GM18951 (cell line): Measurements from ENCODE around the gene C1QTNF8.
"Not testable (repeated sequence)": the region's sequence is repeated elsewhere in the genome, so short reads cannot be mapped to it uniquely, and the experiment has no call there.

Experiments
- POLR2A ChIP-seq: IDR thresholded peaks from 4 replicates; pipeline ENCODE4 v1.6.1; 2011; ENCODE audit warnings: mild to moderate bottlenecking; ENCODE audit not compliant: insufficient read length, insufficient read depth; ENCODE audit errors: extremely low read depth
- in situ Hi-C: fragments of 300-500 bp; cut with MboI; formaldehyde crosslinking; loops from one replicate; pipeline ENCODE4 v1.12.0; 2022; ENCODE audit warnings: low sequenced_read_pairs, mixed read lengths, inconsistent platforms; ENCODE audit not compliant: unreplicated experiment

The C1QTNF8 gene

GRCh38 chr16:1090620-1091587 lies 5.1 kb downstream of the C1QTNF8 start:
- no peak for TF ChIP-seq POLR2A
- in situ Hi-C loops: no loop called here

DNA sequence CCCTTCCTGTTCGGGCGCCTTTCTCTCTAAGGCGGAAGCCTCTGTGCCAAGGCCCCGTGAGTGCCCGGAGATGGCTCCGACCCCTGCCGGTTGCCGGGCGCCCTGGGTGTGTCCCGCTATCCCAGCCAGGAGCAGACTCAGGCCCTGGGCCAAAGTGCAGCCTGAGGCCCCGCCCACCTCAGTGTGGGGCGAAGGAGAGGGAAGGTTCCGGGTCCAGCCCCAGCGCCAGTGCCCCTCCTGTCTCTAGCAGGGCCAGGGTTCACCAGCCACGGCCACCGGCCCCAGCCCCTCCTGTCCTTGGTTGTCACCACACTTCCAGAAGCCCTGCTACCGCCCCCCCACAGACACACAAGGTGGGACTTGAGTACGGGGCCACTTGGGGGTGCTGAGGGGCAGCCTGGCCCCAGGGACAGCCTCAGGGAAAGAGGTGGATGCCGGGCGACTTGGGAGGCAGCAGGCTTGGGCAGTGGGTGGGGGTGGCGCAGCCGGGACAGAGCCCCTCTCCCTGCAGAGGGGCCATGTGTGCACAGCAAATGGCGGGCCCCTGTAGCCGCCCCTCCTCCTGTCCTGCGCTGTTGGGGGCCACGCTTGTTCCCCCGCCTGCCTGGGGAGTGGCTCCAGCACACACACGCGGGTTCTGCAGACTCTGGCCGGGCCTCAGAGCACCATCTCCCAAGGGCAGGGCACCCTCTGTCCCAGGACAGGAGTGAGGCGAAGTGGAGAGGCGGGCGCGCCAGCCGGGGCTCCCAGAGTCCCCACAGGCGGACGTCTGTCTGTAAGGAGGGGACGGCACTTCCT lies 6.0 kb downstream of the C1QTNF8 start:
- in situ Hi-C loops: no loop called here
- TF ChIP-seq POLR2A: no peak

- in situ Hi-C loops: no loop called here
- TF ChIP-seq POLR2A: no peak
Observed at GRCh38 chr16:1089439-1089821, 6.6 kb downstream of the C1QTNF8 start.

DNA sequence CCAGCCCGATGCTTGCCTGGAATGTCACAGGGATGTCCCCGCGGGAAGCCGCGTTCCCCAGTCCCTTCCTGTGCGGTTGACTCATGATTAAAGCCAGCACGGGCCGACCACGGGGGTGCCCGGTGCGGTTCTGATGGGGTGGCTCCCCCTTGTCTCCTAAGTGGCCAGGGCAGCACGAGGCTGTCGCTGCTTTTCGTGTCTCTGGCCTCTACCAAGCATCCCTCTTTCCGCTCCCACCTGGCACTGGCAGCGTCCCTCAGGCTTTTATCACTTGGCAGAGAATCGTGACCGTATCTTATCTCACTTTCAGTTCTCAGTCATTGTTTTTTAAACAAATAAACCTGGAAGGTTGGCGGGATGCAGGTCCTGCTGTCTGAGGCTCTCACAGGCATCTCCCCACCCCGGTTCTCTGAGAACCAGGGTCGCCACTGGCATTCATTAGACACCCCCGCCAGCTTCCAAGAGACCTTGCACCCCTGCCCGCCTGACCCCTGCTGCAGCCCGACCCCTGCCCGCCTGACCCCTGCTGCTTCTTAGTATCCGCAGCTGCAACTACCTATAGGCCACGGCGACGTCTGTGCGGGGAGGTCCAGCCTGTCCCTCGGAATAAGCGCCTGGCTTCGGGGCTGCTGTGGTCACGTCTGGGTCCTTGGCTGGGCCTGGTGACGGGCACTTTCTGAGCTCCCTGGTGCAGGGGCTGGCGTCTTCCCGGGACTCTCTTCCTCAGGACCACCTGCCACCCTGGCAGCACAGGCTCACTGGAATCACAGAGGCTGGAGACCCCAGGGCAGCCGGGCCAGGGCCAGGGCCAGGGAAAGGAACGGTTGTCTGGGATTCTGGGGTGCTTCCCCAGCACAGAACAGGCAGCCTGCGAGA lies 7.5 kb downstream of the C1QTNF8 start:
- in situ Hi-C loops: no loop called here
- no peak for TF ChIP-seq POLR2A

- in situ Hi-C loops: not testable (repeated sequence)
Observed at GRCh38 chr16:1086443-1086842, 9.6 kb downstream of the C1QTNF8 start.

DNA sequence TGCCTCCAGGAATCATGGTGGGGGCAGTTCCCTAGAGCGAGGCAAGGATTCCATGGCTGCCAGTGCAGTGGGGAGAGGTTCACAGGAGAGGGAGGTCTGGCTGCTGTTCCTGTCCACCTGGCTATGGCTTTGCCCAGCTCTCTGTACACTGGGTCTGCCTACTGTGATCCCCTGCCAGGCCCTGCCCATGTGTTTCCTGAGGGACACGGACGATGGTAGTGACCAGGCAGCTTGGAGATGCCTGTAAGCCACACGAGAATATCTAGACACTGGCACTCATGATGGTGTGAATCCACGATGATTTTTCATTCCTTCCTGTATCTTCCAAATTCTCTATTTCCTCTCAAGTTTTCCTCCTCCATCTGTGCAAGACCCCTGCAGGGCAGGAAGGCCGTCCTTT lies 11.1 kb downstream of the C1QTNF8 start:
- TF ChIP-seq POLR2A: no peak
- in situ Hi-C loops: no loop called here

- TF ChIP-seq POLR2A: no peak
- in situ Hi-C loops: no loop called here
Observed at GRCh38 chr16:1082952-1083675, 12.9 kb downstream of the C1QTNF8 start.

DNA sequence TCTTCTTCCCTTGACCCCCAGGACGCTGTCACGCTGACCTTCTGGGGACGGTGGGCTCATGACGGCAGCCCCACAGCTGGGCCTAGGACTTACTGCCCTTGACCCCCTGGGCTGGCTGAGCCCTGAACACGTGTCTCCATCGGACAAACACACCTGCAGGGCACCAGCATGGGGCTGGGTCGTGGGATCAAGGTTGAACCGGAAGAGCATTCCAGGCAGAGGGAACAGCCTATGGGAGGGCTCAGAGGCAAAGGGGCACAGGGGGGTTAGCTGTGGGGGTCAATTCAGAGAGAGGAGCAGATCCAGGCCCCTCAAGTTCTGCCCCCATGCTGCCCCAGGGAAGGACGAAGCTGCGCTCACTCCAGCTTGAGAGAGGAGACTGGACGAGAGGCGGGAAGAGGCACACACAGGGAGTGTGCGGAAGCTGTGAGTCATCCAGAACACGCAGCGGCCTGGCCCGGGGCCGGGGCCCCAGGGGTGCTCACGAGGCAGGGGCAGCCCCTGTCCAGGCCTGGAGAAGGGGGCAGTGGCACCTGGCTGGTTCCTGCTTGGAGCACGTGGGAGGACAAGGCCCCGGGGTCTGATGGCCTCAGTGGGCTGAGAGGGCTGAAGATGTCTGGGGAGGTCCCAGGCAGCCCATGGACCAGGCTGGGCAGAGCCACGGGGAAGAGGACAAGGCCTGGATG lies 13.6 kb downstream of the C1QTNF8 start:
- in situ Hi-C loops: no loop called here
- TF ChIP-seq POLR2A: no peak

- no peak for TF ChIP-seq POLR2A
Observed at GRCh38 chr16:1081734-1082265, 14.2 kb downstream of the C1QTNF8 start.

GRCh38 chr16:1080801-1081733 lies 15.0 kb downstream of the C1QTNF8 start:
- in situ Hi-C loops: no loop called here

More at GRCh38 chr16:1081734-1082265, 14.2 kb downstream of the C1QTNF8 start:
- in situ Hi-C loops: no loop called here

GRCh38 chr16:1079786-1080525 lies 16.1 kb downstream of the C1QTNF8 start:
- TF ChIP-seq POLR2A: no peak
- in situ Hi-C loops: no loop called here

More at GRCh38 chr16:1080801-1081733, 15.0 kb downstream of the C1QTNF8 start:
- TF ChIP-seq POLR2A: no peak
